Measurements from ENCODE around the gene ABCB9. TPM values are rescaled to one million over a fixed set of nuclear protein-coding genes. Genes with fewer than 3 reads are reported as not detected.

ABCB9 gene
- total RNA-seq, 1 donor = 12.1 TPM

- H3K4me3 ChIP-seq (ENCODE audit: low read depth, low read length) = no peak overlapping the region
- TF ChIP-seq CTCF (IDR thresholded peaks at IDR 0.05; ENCODE audit: insufficient read depth, low read depth, low read length) = no peak
- DNase-seq (ENCODE audit: low read depth) = no peak
Observed at GRCh38 chr12:122999196-122999946, 33.1 kb upstream of the ABCB9 start.

- H3K4me3 ChIP-seq (ENCODE audit: low read depth, low read length) = no peak overlapping the region
- TF ChIP-seq CTCF (IDR thresholded peaks at IDR 0.05; ENCODE audit: insufficient read depth, low read depth, low read length) = no peak
- no peak for DNase-seq (ENCODE audit: low read depth)
Observed at GRCh38 chr12:122998316-122998715, 32.1 kb upstream of the ABCB9 start.

- H3K4me3 ChIP-seq (ENCODE audit: low read depth, low read length) = no peak overlapping the region
- no peak for DNase-seq (ENCODE audit: low read depth)
- no peak for TF ChIP-seq CTCF (IDR thresholded peaks at IDR 0.05; ENCODE audit: insufficient read depth, low read depth, low read length)
Observed at GRCh38 chr12:122997343-122998250, 31.3 kb upstream of the ABCB9 start.

GRCh38 chr12:122996621-122997342 is 30.5 kb upstream of the ABCB9 start:
- DNase-seq (ENCODE audit: low read depth) = no peak
- no peak for TF ChIP-seq CTCF (IDR thresholded peaks at IDR 0.05; ENCODE audit: insufficient read depth, low read depth, low read length)
- no peak overlapping the region for H3K4me3 ChIP-seq (ENCODE audit: low read depth, low read length)

GRCh38 chr12:122996188-122996601 is 29.9 kb upstream of the ABCB9 start:
- no peak for DNase-seq (ENCODE audit: low read depth)
- no peak overlapping the region for H3K4me3 ChIP-seq (ENCODE audit: low read depth, low read length)
- no peak for TF ChIP-seq CTCF (IDR thresholded peaks at IDR 0.05; ENCODE audit: insufficient read depth, low read depth, low read length)

- no peak for DNase-seq (ENCODE audit: low read depth)
- TF ChIP-seq CTCF (IDR thresholded peaks at IDR 0.05; ENCODE audit: insufficient read depth, low read depth, low read length) = no peak
- no peak overlapping the region for H3K4me3 ChIP-seq (ENCODE audit: low read depth, low read length)
Observed at GRCh38 chr12:122995503-122996187, 29.4 kb upstream of the ABCB9 start.
